Endothelial cell (in vitro differentiated cells): ENCODE results near the gene CAMK1D. TPM values are rescaled to one million over a fixed set of nuclear protein-coding genes. Genes with fewer than 3 reads are reported as not detected.

Experiments
- DNase-seq: peaks from one replicate; pipeline ENCODE4 v3.0.0; 2021; ENCODE audit warnings: low spot score
- H3K27ac Mint-ChIP-seq: one replicate; pipeline ENCODE4 v1.8.0; 2021; ENCODE audit warnings: mixed read lengths, inconsistent platforms; ENCODE audit not compliant: unreplicated experiment
- H3K27me3 Mint-ChIP-seq: one replicate; pipeline ENCODE4 v1.8.0; 2021; ENCODE audit warnings: mild to moderate bottlenecking, moderate library complexity, mixed read lengths, inconsistent platforms; ENCODE audit not compliant: unreplicated experiment
- H3K36me3 Mint-ChIP-seq: one replicate; pipeline ENCODE4 v1.8.0; 2021; ENCODE audit warnings: mild to moderate bottlenecking, low read depth, mixed read lengths, inconsistent platforms; ENCODE audit not compliant: unreplicated experiment
- H3K4me1 Mint-ChIP-seq: one replicate; pipeline ENCODE4 v1.8.0; 2021; ENCODE audit warnings: mild to moderate bottlenecking, mixed read lengths, inconsistent platforms; ENCODE audit not compliant: unreplicated experiment
- H3K4me3 Mint-ChIP-seq: one replicate; pipeline ENCODE4 v1.8.0; 2021; ENCODE audit warnings: mild to moderate bottlenecking, mixed read lengths, inconsistent platforms; ENCODE audit not compliant: unreplicated experiment
- H3K9me3 Mint-ChIP-seq: one replicate; pipeline ENCODE4 v1.8.0; 2021; ENCODE audit warnings: mixed read lengths, inconsistent platforms; ENCODE audit not compliant: unreplicated experiment
- total RNA-seq: library from RNA; stranded (reverse); fragmentation: NEBNext Ultra II Directional; extraction: Animal tissue kit (Norgen Biotek cat#: 25700); gene quantifications from one replicate; pipeline ENCODE4 v1.2.1, GENCODE V29; 2021; ENCODE audit not compliant: unreplicated experiment
- TF ChIP-seq, protein P1 (sequence below): fragments of 200-600 bp; sonication (generic); IDR thresholded peaks from one replicate; pipeline ENCODE4 v1.5.0; 2021; ENCODE audit warnings: antibody characterized with exemption; ENCODE audit not compliant: unreplicated experiment

The CAMK1D gene
- total RNA-seq, 1 donor from 2014 or later, result 4.1 TPM

DNA sequence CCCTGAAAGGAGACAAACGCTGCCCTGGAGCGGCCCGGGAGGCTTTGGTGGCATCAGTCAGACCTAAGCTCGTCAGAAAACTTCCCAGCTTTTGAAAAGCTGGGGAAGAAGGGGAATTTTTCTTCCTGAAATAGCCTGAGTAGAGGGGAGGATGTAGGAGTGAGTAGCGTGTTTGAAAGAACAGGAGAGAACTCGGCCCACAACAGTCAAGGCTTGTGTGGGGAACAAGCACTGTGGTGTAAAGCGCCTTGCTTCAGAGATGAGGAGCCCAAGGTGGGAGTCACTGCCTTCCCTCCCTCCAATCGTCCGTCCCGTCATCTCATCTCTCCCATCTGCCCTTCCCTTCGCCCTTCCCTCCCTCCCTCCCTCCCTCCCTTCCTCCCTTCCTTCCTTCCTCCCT is 273.3 kb downstream of the CAMK1D start:
- no peaks in the 10 kb centered on the region for H3K9me3 Mint-ChIP-seq

DNA sequence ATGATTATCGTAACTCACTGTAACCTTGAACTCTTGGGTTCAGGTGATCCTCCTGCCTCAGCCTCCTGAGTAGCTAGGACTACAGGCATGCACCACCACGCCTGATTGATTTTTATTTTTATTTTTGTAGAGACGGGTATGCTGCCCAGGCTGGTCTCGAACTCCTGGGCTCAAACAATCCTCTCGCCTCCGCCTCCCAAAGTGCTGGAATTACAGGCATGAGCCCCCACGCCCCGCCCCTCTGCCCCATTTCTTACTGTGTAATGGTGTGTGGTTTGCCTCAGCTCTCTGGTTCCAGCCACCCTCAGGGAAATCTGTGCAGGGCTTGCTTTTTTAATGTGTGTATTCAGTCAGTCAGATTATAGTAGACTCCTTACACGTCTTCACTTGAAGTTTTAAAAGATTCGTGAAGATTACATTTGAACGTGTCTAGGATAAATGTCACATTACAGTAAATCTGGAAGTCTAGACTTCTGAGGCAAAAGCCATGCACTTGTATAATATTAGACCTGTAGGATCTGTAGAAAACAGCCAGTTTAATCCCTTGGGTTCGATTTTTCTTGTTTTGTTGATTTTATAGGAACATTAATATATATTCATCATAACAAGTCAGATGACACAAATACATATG is 276.2 kb downstream of the CAMK1D start:
- no peak overlapping the region for H3K27ac Mint-ChIP-seq
- DNase-seq, result no peak
- H3K9me3 Mint-ChIP-seq, result no peaks in the 10 kb centered on the region
- H3K36me3 Mint-ChIP-seq, result no peaks in the 10 kb centered on the region
- H3K4me1 Mint-ChIP-seq, result no peaks in the 10 kb centered on the region
- TF ChIP-seq, protein P1, sequence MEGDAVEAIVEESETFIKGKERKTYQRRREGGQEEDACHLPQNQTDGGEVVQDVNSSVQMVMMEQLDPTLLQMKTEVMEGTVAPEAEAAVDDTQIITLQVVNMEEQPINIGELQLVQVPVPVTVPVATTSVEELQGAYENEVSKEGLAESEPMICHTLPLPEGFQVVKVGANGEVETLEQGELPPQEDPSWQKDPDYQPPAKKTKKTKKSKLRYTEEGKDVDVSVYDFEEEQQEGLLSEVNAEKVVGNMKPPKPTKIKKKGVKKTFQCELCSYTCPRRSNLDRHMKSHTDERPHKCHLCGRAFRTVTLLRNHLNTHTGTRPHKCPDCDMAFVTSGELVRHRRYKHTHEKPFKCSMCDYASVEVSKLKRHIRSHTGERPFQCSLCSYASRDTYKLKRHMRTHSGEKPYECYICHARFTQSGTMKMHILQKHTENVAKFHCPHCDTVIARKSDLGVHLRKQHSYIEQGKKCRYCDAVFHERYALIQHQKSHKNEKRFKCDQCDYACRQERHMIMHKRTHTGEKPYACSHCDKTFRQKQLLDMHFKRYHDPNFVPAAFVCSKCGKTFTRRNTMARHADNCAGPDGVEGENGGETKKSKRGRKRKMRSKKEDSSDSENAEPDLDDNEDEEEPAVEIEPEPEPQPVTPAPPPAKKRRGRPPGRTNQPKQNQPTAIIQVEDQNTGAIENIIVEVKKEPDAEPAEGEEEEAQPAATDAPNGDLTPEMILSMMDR, result no peak
- H3K4me3 Mint-ChIP-seq, result no peak overlapping the region
- H3K27me3 Mint-ChIP-seq, result peaks cover 2% of the 10 kb centered on the region

More for the DNA sequence above, 273.3 kb downstream of the CAMK1D start:
- DNase-seq, result no peak
- Mint-ChIP-seq H3K4me3 (no peak overlapping the region), H3K27ac (no peak overlapping the region), H3K36me3 (no peaks in the 10 kb centered on the region), H3K4me1 (no peaks in the 10 kb centered on the region), H3K27me3 (no peaks in the 10 kb centered on the region)
- TF ChIP-seq, protein P1, result no peak

DNA sequence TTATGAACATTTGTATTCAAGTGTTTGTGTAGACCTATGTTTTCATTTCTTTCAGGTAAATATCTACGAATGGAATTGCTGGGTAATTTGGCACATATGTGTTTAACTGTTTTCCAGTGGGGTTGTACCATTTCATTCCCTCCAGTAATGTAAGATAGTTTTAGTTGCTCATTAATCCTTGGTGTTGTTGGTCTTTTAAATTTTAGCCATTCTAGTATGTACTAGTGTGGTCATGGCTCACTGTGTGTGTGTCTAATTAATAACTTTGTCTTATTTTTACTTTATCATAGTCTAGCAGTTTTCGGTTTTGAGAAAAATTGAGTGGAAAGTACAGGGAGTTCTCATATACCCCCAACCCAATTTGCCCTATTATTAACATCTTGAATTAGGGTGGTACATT is 278.8 kb downstream of the CAMK1D start:
- Mint-ChIP-seq H3K4me1 (no peaks in the 10 kb centered on the region), H3K27me3 (peaks cover 2% of the 10 kb centered on the region), H3K9me3 (no peaks in the 10 kb centered on the region), H3K27ac (no peak overlapping the region), H3K4me3 (no peak overlapping the region), H3K36me3 (no peaks in the 10 kb centered on the region)
- TF ChIP-seq, protein P1, result no peak
- DNase-seq, result no peak

DNA sequence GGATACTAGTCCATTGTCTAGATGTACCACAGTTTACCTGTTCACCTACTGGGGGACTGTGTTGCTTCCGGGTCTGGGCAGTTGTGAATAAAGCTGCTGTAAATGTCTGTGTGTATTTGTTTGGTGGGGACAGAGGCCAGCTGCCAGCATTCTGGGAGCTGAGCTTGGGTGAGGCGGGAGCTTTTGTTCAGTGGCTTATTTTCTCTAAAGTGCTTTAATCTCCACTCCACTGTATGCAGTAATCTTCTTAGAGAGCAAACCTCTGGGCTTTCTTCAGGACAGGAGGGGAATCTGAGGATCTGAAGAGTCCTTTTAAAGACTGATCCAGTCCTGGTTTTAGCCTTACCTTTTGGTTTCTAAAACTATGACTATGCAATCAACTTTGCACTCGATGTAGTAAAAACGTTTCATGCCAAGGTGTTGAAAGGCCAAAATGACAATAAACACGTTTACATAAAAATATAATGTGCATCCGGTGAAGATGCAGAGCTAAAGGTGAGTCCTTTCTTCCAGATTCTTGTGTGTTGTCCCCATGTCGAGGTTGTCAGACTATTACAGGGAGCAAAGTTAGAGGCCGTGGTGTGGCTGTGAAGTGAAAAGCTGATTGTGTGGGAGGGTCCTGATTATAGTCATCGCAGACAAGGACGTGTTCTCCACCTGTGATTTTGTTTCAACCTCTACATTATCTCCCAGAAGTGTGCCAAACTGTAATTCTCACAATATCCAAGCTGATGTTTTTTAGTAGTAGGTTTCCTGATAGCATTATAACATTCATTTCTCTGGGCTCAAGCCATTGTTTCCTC is 279.8 kb downstream of the CAMK1D start:
- peaks cover 2% of the 10 kb centered on the region for H3K27me3 Mint-ChIP-seq
- DNase-seq, result no peak
- H3K4me3 Mint-ChIP-seq, result no peak overlapping the region
- no peak overlapping the region for H3K27ac Mint-ChIP-seq
- H3K4me1 Mint-ChIP-seq, result no peaks in the 10 kb centered on the region
- H3K36me3 Mint-ChIP-seq, result no peaks in the 10 kb centered on the region
- no peaks in the 10 kb centered on the region for H3K9me3 Mint-ChIP-seq
- TF ChIP-seq, protein P1, result no peak

DNA sequence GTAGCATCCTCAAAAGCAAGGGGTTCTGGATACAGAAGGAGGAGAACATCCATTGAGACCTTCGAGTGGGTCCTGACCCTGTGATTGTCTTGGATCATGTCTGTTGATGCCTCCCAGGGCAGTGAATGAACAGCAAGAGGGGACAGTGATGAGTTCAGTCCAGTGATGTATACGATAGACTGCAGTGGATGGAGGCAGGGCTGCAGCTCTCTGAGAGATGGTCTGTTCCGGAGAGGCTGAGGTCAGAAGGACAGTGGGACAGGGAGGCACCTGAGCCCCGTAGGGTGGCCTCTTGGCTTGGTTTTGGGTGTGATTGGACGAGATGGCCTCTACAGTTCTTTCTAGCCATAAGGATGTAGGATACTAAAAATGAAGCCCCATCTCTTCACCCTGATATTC is 280.4 kb downstream of the CAMK1D start:
- no peak overlapping the region for H3K4me3 Mint-ChIP-seq
- peaks cover 4% of the 10 kb centered on the region for H3K27me3 Mint-ChIP-seq
- no peaks in the 10 kb centered on the region for H3K4me1 Mint-ChIP-seq
- no peaks in the 10 kb centered on the region for H3K36me3 Mint-ChIP-seq
- H3K9me3 Mint-ChIP-seq, result no peaks in the 10 kb centered on the region
- no peak for DNase-seq
- TF ChIP-seq, protein P1, result no peak
- no peak overlapping the region for H3K27ac Mint-ChIP-seq
